Left lung (tissue), 10 donors: ENCODE data around the gene HTRA2. TPM values are rescaled to one million over a fixed set of nuclear protein-coding genes. Genes with fewer than 3 reads are reported as not detected.

ENCODE experiments used
- ATAC-seq: fragments of 200-7000 bp; cut with Tn5 transposase; one replicate; pipeline ENCODE4 v1.9.1; 2020; ENCODE audit warnings: moderate library complexity
- DNase-seq, 4 donors: peaks; one replicate each; pipeline ENCODE4 v3.0.0-alpha.2; 2013 to 2020
- H3K27ac ChIP-seq, 2 donors: fragments of 200-600 bp; sonication (generic) in 1 of 2; one replicate each; pipeline versions ENCODE4 v1.5.0 to v1.8.0; 2020 to 2021
- H3K27me3 ChIP-seq, 2 donors: fragments of 200-600 bp; sonication (generic) in 1 of 2; one replicate each; pipeline versions ENCODE4 v1.5.0 to v1.8.0; 2020 to 2021
- H3K36me3 ChIP-seq, 2 donors: fragments of 200-600 bp; sonication (generic) in 1 of 2; one replicate each; pipeline versions ENCODE4 v1.5.0 to v1.8.0; 2020 to 2021
- H3K4me1 ChIP-seq, 2 donors: fragments of 200-600 bp; one replicate each; pipeline ENCODE4 v1.8.0; 2021
- H3K4me3 ChIP-seq, 2 donors: fragments of 200-600 bp; sonication (generic) in 1 of 2; one replicate each; pipeline versions ENCODE4 v1.5.0 to v1.8.0; 2020 to 2021; ENCODE audit warnings: mild to moderate bottlenecking in 1 of 2
- H3K9me3 ChIP-seq, 2 donors: fragments of 200-600 bp; sonication (generic) in 1 of 2; one replicate each; pipeline versions ENCODE4 v1.5.0 to v1.8.0; 2020 to 2021
- intact Hi-C, 2 donors: fragments of 100-400 bp; cut with DNase I; formaldehyde crosslinking; loops; one replicate each; pipeline versions ENCODE4 v1.11.2 to v1.14.2; 2022
- polyA plus RNA-seq, 6 donors: library from polyadenylated mRNA; unstranded; fragments of 120-200 nt; gene quantifications; one replicate each; pipeline ENCODE4 v1.2.1, GENCODE V29; 2013; ENCODE audit not compliant: insufficient read length in 6 of 6
- total RNA-seq, 2 donors: library from RNA; stranded (reverse); fragmentation: NEBNext Ultra II Directional; extraction: Animal tissue kit (Norgen Biotek cat#: 25700); gene quantifications; one replicate each; pipeline ENCODE4 v1.2.1, GENCODE V29; 2021
- TF ChIP-seq, protein P1 (sequence below), 2 donors: fragments of 200-600 bp; sonication (generic) in 1 of 2; IDR thresholded peaks; one replicate each; pipeline versions ENCODE4 v1.5.0 to v1.8.0; 2021; ENCODE audit warnings: antibody characterized with exemption in 2 of 2
- donor health status: DM: no; HTN: yes; CAD: no.
- donor health status: DM: no; HTN: no; CAD: no.

The HTRA2 gene
- total and polyA plus RNA-seq, 8 donors: 29.4 to 36.6 (median 33.9) TPM

DNA sequence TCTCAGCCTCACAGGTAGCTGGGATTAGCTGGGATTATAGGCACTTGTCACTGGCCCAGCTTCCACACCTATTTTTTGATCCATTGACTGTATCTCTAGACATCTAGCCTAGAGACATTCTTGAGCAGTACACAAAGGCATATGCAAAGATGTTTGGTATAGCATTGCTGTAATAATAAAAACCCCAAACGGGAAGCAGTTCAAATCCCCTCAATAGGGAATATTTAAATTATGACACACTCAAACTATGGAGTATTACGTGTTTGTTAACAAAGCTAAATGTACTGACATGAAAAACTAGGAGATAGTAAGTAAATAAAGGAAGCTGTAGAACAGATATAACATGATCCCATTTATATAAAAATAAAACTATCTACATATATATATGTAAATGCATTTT lies 52.5 kb downstream of the HTRA2 start:
- intact Hi-C loops: no loop called here
- no peaks in the 10 kb centered on the region for H3K27me3 ChIP-seq
- DNase-seq (no peak), ATAC-seq (no peak)
- no peaks in the 10 kb centered on the region for H3K9me3 ChIP-seq
- no peaks in the 10 kb centered on the region for H3K36me3 ChIP-seq
- peaks cover 4 to 38% of the 10 kb centered on the region in 2 donors for H3K4me1 ChIP-seq
- H3K27ac ChIP-seq: no peak overlapping the region
- no peak overlapping the region for H3K4me3 ChIP-seq
- TF ChIP-seq, protein P1, sequence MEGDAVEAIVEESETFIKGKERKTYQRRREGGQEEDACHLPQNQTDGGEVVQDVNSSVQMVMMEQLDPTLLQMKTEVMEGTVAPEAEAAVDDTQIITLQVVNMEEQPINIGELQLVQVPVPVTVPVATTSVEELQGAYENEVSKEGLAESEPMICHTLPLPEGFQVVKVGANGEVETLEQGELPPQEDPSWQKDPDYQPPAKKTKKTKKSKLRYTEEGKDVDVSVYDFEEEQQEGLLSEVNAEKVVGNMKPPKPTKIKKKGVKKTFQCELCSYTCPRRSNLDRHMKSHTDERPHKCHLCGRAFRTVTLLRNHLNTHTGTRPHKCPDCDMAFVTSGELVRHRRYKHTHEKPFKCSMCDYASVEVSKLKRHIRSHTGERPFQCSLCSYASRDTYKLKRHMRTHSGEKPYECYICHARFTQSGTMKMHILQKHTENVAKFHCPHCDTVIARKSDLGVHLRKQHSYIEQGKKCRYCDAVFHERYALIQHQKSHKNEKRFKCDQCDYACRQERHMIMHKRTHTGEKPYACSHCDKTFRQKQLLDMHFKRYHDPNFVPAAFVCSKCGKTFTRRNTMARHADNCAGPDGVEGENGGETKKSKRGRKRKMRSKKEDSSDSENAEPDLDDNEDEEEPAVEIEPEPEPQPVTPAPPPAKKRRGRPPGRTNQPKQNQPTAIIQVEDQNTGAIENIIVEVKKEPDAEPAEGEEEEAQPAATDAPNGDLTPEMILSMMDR (IDR thresholded peaks at IDR 0.05): no peak

Other genes with a start within 250 kb of the HTRA2 start
- 1 to 10 TPM; 2.0 to 8.2 TPM for gene SLC4A5, start 186.5 kb upstream of the HTRA2 start, total RNA-seq
- gene SLC4A5, start 186.5 kb upstream of the HTRA2 start, polyA plus RNA-seq: 10 to 100 TPM in 2 of 6 donors, 1 to 10 TPM in 4; 6.6 to 13.8 (median 8.0) TPM
- gene DCTN1, start 149.6 kb upstream of the HTRA2 start, total RNA-seq: 100 to 1,000 TPM; 121 to 132 TPM
- 100 to 1,000 TPM; 139 to 162 (median 153) TPM for gene DCTN1, start 149.6 kb upstream of the HTRA2 start, polyA plus RNA-seq
- gene C2orf81, start 108.3 kb upstream of the HTRA2 start, total RNA-seq: 1 to 10 TPM; 2.8 to 3.4 TPM
- 1 to 10 TPM; 4.4 to 5.7 (median 5.2) TPM for gene C2orf81, start 108.3 kb upstream of the HTRA2 start, polyA plus RNA-seq
- gene WDR54, start 108.2 kb upstream of the HTRA2 start, total RNA-seq: 10 to 100 TPM in 1 of 2 donors, 1 to 10 TPM in 1; 9.2 to 17.7 TPM
- gene WDR54, start 108.2 kb upstream of the HTRA2 start, polyA plus RNA-seq: 10 to 100 TPM; 29.9 to 39.6 (median 36.9) TPM
- gene RTKN, start 88.0 kb upstream of the HTRA2 start, total RNA-seq: 10 to 100 TPM; 29.6 to 37.0 TPM
- gene RTKN, start 88.0 kb upstream of the HTRA2 start, polyA plus RNA-seq: 10 to 100 TPM; 42.0 to 59.5 (median 56.3) TPM
- 10 to 100 TPM; 23.8 to 27.1 TPM for gene INO80B, start 74.8 kb upstream of the HTRA2 start, total RNA-seq
- 10 to 100 TPM; 30.7 to 44.5 (median 35.0) TPM for gene INO80B, start 74.8 kb upstream of the HTRA2 start, polyA plus RNA-seq
- gene WBP1, start 71.5 kb upstream of the HTRA2 start, total RNA-seq: 10 to 100 TPM; 38.7 to 71.7 TPM
- gene WBP1, start 71.5 kb upstream of the HTRA2 start, polyA plus RNA-seq: 100 to 1,000 TPM; 102 to 122 (median 113) TPM
- gene MOGS, start 64.6 kb upstream of the HTRA2 start, total RNA-seq: 10 to 100 TPM; 67.6 to 69.6 TPM
- 10 to 100 TPM; 40.5 to 51.6 (median 44.8) TPM for gene MOGS, start 64.6 kb upstream of the HTRA2 start, polyA plus RNA-seq
- gene MRPL53, start 57.3 kb upstream of the HTRA2 start, total RNA-seq: 10 to 100 TPM; 69.5 to 73.6 TPM
- gene MRPL53, start 57.3 kb upstream of the HTRA2 start, polyA plus RNA-seq: 10 to 100 TPM; 33.5 to 57.8 (median 47.8) TPM
- 10 to 100 TPM; 12.1 to 17.5 TPM for gene CCDC142, start 46.9 kb upstream of the HTRA2 start, total RNA-seq
- 10 to 100 TPM; 13.7 to 18.6 (median 17.4) TPM for gene CCDC142, start 46.9 kb upstream of the HTRA2 start, polyA plus RNA-seq
- gene TTC31, start 46.9 kb upstream of the HTRA2 start, total RNA-seq: 10 to 100 TPM; 22.1 to 27.0 TPM
- 10 to 100 TPM; 31.2 to 38.4 (median 34.2) TPM for gene TTC31, start 46.9 kb upstream of the HTRA2 start, polyA plus RNA-seq
- 1 to 10 TPM; 1.6 to 2.2 TPM for gene LBX2, start 30.3 kb upstream of the HTRA2 start, total RNA-seq
- gene LBX2, start 30.3 kb upstream of the HTRA2 start, polyA plus RNA-seq: under 1 TPM in 5 of 6 donors, not detected in 1; 0.14 to 0.86 (median 0.35) TPM
- gene PCGF1, start 22.2 kb upstream of the HTRA2 start, total RNA-seq: 10 to 100 TPM; 27.1 to 33.6 TPM
- 10 to 100 TPM; 20.4 to 27.1 (median 23.3) TPM for gene PCGF1, start 22.2 kb upstream of the HTRA2 start, polyA plus RNA-seq
- gene TLX2, start 15.5 kb upstream of the HTRA2 start, total RNA-seq: not detected
- under 1 TPM in 2 of 6 donors, not detected in 4; 0.08 TPM for gene TLX2, start 15.5 kb upstream of the HTRA2 start, polyA plus RNA-seq
- gene DQX1, start 3.7 kb upstream of the HTRA2 start, total RNA-seq: under 1 TPM; 0.24 to 0.26 TPM
- gene DQX1, start 3.7 kb upstream of the HTRA2 start, polyA plus RNA-seq: under 1 TPM; 0.13 to 0.54 (median 0.27) TPM
- 100 to 1,000 TPM; 110 to 132 TPM for gene AUP1, start 227 bp upstream of the HTRA2 start, total RNA-seq
- 100 to 1,000 TPM in 2 of 6 donors, 10 to 100 TPM in 4; 82.1 to 106 (median 91.0) TPM for gene AUP1, start 227 bp upstream of the HTRA2 start, polyA plus RNA-seq
- gene LOXL3, start 24.0 kb downstream of the HTRA2 start, total RNA-seq: 10 to 100 TPM; 10.8 to 12.2 TPM
- 10 to 100 TPM in 2 of 6 donors, 1 to 10 TPM in 4; 8.4 to 10.7 (median 9.7) TPM for gene LOXL3, start 24.0 kb downstream of the HTRA2 start, polyA plus RNA-seq
- 10 to 100 TPM; 26.7 to 35.2 TPM for gene DOK1, start 24.8 kb downstream of the HTRA2 start, total RNA-seq
- gene DOK1, start 24.8 kb downstream of the HTRA2 start, polyA plus RNA-seq: 10 to 100 TPM in 2 of 6 donors, 1 to 10 TPM in 4; 8.7 to 12.3 (median 9.7) TPM
- gene M1AP, start 118.4 kb downstream of the HTRA2 start, total RNA-seq: 1 to 10 TPM in 1 of 2 donors, under 1 TPM in 1; 0.47 to 1.1 TPM
- 1 to 10 TPM in 1 of 6 donors, under 1 TPM in 5; 0.14 to 1.0 (median 0.23) TPM for gene M1AP, start 118.4 kb downstream of the HTRA2 start, polyA plus RNA-seq
- gene SEMA4F, start 124.3 kb downstream of the HTRA2 start, total RNA-seq: 10 to 100 TPM in 1 of 2 donors, 1 to 10 TPM in 1; 9.3 to 23.8 TPM
- 1 to 10 TPM; 6.0 to 8.7 (median 6.7) TPM for gene SEMA4F, start 124.3 kb downstream of the HTRA2 start, polyA plus RNA-seq